ENCODE data around the gene LCN10.
A peak's percentile ranks its signal among the peaks of the same experiment; 100 is the strongest.
"Not testable (repeated sequence)": the region's sequence is repeated elsewhere in the genome, so short reads cannot be mapped to it uniquely, and the experiment has no call there.

The LCN10 gene

DNA sequence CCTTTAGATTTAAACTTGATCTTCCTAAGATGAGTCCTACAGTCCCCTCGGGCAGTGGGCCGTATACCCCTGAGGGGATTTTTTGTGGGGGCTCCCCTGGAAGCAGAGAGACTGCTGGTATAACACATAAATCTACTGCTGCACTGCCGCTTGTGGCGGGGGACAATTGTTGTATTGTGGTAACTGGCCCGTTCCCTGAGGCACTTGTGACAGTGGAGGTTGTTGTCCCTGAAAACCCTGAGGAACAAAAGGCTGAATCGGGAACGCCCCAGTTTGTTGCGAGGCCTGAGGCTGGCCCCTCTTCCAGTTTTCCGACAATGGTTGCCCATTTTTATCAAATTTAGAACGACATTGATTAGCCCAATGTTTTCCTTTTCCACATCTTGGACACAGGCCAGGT, 43.7 kb upstream of the LCN10 start:
- ChIA-PET CTCF (interaction anchor here (0.6 kb wide), 1 partner anchor 248 kb away, joined by 3 read pairs; no protein-coding TSS in a partner anchor), POLR2A (no interaction called here)
- no peak for TF ChIP-seq ELF4 (IDR thresholded peaks at IDR 0.05)
- no peak for TF ChIP-seq ARNT (IDR thresholded peaks at IDR 0.05)
- TF ChIP-seq LEF1 (IDR thresholded peaks at IDR 0.05; ENCODE audit: borderline replicate concordance) = no peak
- no peak for TF ChIP-seq CTBP1 (IDR thresholded peaks at IDR 0.05; ENCODE audit: borderline replicate concordance)
- no peak for TF ChIP-seq BHLHE40 (IDR thresholded peaks at IDR 0.05; ENCODE audit: borderline replicate concordance)
- TF ChIP-seq FOXK2 (IDR thresholded peaks at IDR 0.05) = no peak
- DNase-seq (ENCODE audit: extremely low spot score) = no peak

DNA sequence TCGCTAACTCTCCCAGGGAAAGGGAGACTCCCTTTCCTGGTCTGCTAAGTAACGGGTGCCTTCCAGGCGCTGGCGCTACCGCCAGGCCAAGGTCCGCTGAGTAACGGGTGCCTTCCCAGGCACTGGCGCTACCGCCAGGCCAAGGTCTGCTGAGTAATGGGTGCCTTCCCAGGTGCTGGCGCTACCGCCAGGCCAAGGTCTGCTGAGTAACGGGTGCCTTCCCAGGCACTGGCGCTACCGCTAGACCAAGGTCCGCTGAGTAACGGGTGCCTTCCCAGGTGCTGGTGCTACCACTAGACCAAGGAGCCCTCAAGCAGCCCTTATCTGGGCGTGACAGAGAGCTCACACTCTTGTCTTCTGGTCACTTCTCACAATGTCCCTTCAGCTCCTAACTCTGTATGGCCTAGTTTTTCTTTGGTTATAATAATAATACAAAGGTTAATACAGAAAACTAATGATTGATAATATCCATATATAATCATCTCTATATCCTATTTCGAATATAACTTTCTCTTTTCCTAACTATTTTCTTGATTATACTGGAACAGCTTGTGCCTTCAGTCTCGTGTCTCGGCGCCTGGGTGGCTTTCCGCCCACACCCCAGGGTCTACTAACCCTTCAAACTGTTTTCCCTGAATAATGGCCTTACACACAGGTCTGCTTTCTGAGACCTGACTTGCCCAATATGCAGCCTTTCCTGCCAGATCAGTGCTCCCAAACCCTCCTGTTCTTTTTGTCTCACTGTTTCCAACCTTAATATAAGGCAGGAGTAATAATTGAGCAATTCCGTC, 43.0 kb upstream of the LCN10 start:
- DNase-seq (ENCODE audit: extremely low spot score); POLR2A ChIA-PET: not testable (repeated sequence)
- CTCF ChIA-PET = interaction anchor here (0.6 to 0.7 kb wide), 2 partner anchors 59 to 101 kb away, joined by 4 to 7 read pairs; partner anchors contain the start of gene TRAF2

DNA sequence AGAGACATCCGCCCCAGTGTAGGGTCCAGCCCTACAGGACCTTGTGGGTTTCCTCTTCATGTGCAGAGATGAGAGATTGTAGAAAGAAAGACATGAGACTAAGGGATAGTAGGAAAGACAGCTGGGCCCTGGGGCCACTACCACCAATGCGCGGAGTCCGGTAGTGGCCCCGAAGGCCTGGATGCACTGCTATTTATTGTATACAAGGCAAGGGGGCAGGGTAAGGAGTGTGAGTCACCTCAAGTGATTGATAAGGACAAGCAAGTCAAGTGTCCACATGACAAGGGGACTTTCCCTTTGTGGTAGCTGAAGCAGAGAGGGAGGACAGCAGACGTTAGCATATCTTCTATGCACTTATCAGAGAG, 42.2 kb upstream of the LCN10 start:
- CTCF ChIA-PET = interaction anchor here (0.6 kb wide), 1 partner anchor 102 kb away, joined by 4 read pairs; the partner anchor contains the start of gene TRAF2
- TF ChIP-seq FOXK2 (IDR thresholded peaks at IDR 0.05) (no peak), HDGF (IDR thresholded peaks at IDR 0.05; ENCODE audit: borderline replicate concordance) (no peak), TARDBP (IDR thresholded peaks at IDR 0.05) (no peak), ARNT (IDR thresholded peaks at IDR 0.05) (no peak), FOXM1 (IDR thresholded peaks at IDR 0.05; ENCODE audit: borderline replicate concordance) (no peak), ZNF384 (IDR thresholded peaks at IDR 0.05) (no peak), CTBP1 (IDR thresholded peaks at IDR 0.05; ENCODE audit: borderline replicate concordance) (no peak), ELF4 (IDR thresholded peaks at IDR 0.05) (no peak), LEF1 (IDR thresholded peaks at IDR 0.05; ENCODE audit: borderline replicate concordance) (no peak), L3MBTL2 (conservative IDR thresholded peaks at IDR 0.05) (no peak), SP1 (IDR thresholded peaks at IDR 0.05) (no peak), FOXA1 (IDR thresholded peaks at IDR 0.05) (no peak), NFRKB (IDR thresholded peaks at IDR 0.05) (no peak), BHLHE40 (IDR thresholded peaks at IDR 0.05; ENCODE audit: borderline replicate concordance) (no peak), SUZ12 (IDR thresholded peaks at IDR 0.05) (no peak)
- TF ChIP-seq, protein P1, sequence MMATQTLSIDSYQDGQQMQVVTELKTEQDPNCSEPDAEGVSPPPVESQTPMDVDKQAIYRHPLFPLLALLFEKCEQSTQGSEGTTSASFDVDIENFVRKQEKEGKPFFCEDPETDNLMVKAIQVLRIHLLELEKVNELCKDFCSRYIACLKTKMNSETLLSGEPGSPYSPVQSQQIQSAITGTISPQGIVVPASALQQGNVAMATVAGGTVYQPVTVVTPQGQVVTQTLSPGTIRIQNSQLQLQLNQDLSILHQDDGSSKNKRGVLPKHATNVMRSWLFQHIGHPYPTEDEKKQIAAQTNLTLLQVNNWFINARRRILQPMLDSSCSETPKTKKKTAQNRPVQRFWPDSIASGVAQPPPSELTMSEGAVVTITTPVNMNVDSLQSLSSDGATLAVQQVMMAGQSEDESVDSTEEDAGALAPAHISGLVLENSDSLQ (IDR thresholded peaks at IDR 0.05) = no peak
- POLR2A ChIA-PET = no interaction called here
- DNase-seq (ENCODE audit: extremely low spot score) = no peak

DNA sequence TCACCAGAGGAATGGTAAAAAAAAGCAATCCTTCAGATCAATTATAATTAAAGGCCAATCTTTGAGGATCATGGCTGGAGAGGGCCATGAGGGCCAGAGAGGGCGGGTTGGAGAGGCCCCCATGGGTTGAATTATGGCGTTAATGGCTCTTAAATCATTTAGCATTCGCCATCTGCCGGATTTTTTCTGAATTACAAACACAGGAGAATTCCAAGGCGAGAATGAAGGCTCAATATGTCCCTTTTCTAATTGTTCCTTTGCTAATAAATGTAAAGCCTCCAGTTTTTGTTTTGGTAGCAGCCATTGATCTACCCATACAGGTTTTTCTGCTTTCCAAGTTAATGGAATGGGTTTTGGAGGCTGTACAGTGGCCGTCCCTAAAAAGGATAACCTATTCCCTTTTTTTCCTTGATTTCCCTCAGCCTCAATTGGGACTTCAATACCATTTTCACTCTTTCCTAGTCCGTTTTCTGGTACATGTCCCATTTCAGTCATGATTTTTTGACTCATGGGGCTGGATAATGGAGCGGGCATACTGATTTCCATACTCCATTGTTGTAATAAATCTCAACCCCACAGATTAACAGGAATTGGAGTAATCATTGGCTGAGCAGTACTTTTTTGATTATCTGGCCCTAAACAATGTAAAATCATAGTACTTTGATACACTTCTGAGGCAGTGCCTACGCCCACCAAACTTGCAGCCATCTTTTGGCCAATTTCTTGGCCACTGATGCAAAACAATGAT, 41.7 kb upstream of the LCN10 start:
- TF ChIP-seq, protein P1 (IDR thresholded peaks at IDR 0.05) = peak; percentile 68
- TF ChIP-seq HDGF (IDR thresholded peaks at IDR 0.05; ENCODE audit: borderline replicate concordance) = no peak
- no peak for DNase-seq (ENCODE audit: extremely low spot score)
- CTCF ChIA-PET = interaction anchor here (1.1 kb wide), 1 partner anchor 21 kb away, joined by 3 read pairs; no protein-coding TSS in a partner anchor
- POLR2A ChIA-PET = no interaction called here

DNA sequence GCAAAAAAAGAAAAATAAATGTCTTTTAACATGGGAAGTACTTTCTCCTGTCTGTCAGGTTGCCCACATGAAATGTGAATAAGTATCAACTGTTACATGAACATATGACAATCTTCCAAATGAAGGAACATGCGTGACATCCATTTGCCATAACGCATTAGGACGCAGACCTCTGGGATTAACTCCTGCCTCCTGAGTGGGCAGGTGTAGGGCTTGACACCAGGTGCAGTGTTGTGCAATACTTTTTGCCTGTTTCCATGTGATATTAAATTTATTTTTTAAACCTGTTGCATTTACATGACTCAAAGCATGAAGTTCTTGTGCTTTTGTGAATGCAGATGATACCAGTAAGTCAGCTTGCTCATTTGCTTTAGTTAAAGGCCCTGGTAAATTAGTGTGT, 39.7 kb upstream of the LCN10 start:
- POLR2A ChIA-PET = no interaction called here
- CTCF ChIA-PET = interaction anchor here (1.0 kb wide), 1 partner anchor 13 kb away, joined by 3 read pairs; no protein-coding TSS in a partner anchor
- DNase-seq (ENCODE audit: extremely low spot score) = no peak
- TF ChIP-seq ARNT (IDR thresholded peaks at IDR 0.05) (no peak), CTBP1 (IDR thresholded peaks at IDR 0.05; ENCODE audit: borderline replicate concordance) (no peak), SP1 (IDR thresholded peaks at IDR 0.05) (no peak)

DNA sequence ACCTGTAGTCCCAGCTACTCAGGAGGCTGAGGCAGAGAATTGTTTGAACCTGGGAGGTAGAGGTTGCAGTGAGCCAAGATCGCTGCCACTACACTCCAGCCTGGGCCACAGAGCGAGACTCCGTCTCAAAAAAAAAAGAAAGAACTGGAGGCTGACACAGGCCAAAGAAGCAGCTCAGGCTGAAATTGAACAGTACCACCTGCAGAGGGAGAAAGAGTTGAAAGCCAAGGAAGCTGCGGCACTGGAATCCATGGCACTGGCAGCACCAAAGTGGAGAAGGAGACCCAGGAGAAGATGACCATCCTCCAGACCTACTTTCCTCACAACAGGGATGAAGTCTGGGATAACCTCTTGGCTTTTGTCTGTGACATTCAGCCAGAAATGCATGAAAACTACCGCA, 37.1 kb upstream of the LCN10 start:
- ChIA-PET POLR2A (interaction anchor here (0.7 to 1.5 kb wide), 3 partner anchors 17 to 443 kb away, joined by 3 to 5 read pairs (median 3); no protein-coding TSS in a partner anchor), CTCF (interaction anchor here (0.5 to 2.5 kb wide), 8 partner anchors 9 to 280 kb away, joined by 3 to 7 read pairs (median 4); no protein-coding TSS in a partner anchor)
- TF ChIP-seq FOXK2 (IDR thresholded peaks at IDR 0.05) = no peak
- TF ChIP-seq L3MBTL2 (conservative IDR thresholded peaks at IDR 0.05) = no peak
- TF ChIP-seq, protein P1 (IDR thresholded peaks at IDR 0.05) = no peak
- no peak for TF ChIP-seq ARNT (IDR thresholded peaks at IDR 0.05)
- no peak for TF ChIP-seq TARDBP (IDR thresholded peaks at IDR 0.05)
- no peak for TF ChIP-seq FOXA1 (IDR thresholded peaks at IDR 0.05)
- no peak for TF ChIP-seq HDGF (IDR thresholded peaks at IDR 0.05; ENCODE audit: borderline replicate concordance)
- no peak for TF ChIP-seq NFRKB (IDR thresholded peaks at IDR 0.05)
- no peak for TF ChIP-seq FOXM1 (IDR thresholded peaks at IDR 0.05; ENCODE audit: borderline replicate concordance)
- DNase-seq (ENCODE audit: extremely low spot score) = no peak

All from HEK293T (cell line).